Natural killer cell (primary cell): Measurements from ENCODE around the gene LDAH. TPM values are rescaled to one million over a fixed set of nuclear protein-coding genes. Genes with fewer than 3 reads are reported as not detected.

Experiments
- ATAC-seq, 3 donors: fragments of 150-1000 bp in 2 of 3; fragments of 200-7000 bp in 1 of 3; cut with Tn5 transposase; 1 replicate in 1 of 3; 2 replicates in 2 of 3; pipeline ENCODE4 v1.10.0; 2021; ENCODE audit warnings: mild to moderate bottlenecking in 2 of 3, moderate library complexity in 2 of 3
- DNase-seq, 2 donors: peaks; one replicate each; pipeline versions ENCODE4 v3.0.0 to v3.0.0-alpha.2; 2013 to 2021; ENCODE audit warnings: mixed read lengths in 1 of 2
- H3K27ac ChIP-seq: one replicate; pipeline ENCODE4 v1.5.1; 2013; ENCODE audit warnings: mild to moderate bottlenecking, low read length
- H3K27me3 ChIP-seq: one replicate; pipeline ENCODE4 v1.6.1; 2013; ENCODE audit warnings: low read length; ENCODE audit not compliant: control insufficient read depth, insufficient read depth
- H3K36me3 ChIP-seq: one replicate; pipeline ENCODE4 v1.6.1; 2013; ENCODE audit warnings: low read length; ENCODE audit not compliant: control insufficient read depth, insufficient read depth
- H3K4me1 ChIP-seq: one replicate; pipeline ENCODE4 v1.6.1; 2013; ENCODE audit warnings: low read length; ENCODE audit not compliant: control insufficient read depth, insufficient read depth
- H3K4me3 ChIP-seq: one replicate; pipeline ENCODE4 v1.5.1; 2013; ENCODE audit warnings: low read length
- H3K9me3 ChIP-seq: one replicate; pipeline ENCODE4 v1.6.1; 2013; ENCODE audit warnings: low read length; ENCODE audit not compliant: control insufficient read depth, insufficient read depth
- H3K27ac Mint-ChIP-seq, 2 donors: one replicate each; pipeline ENCODE4 v1.8.0; 2022; ENCODE audit warnings: mild to moderate bottlenecking in 2 of 2, mixed read lengths in 2 of 2, moderate library complexity in 1 of 2
- H3K27me3 Mint-ChIP-seq, 2 donors: one replicate each; pipeline ENCODE4 v1.8.0; 2022; ENCODE audit warnings: low read depth in 2 of 2, mixed read lengths in 2 of 2
- H3K36me3 Mint-ChIP-seq: one replicate; pipeline ENCODE4 v1.8.0; 2022; ENCODE audit warnings: mixed read lengths
- H3K4me1 Mint-ChIP-seq, 2 donors: one replicate each; pipeline ENCODE4 v1.8.0; 2022; ENCODE audit warnings: mixed read lengths in 2 of 2
- H3K4me3 Mint-ChIP-seq: one replicate; pipeline ENCODE4 v1.8.0; 2022; ENCODE audit warnings: mild to moderate bottlenecking, moderate library complexity, mixed read lengths
- H3K9me3 Mint-ChIP-seq, 2 donors: one replicate each; pipeline ENCODE4 v1.8.0; 2022; ENCODE audit warnings: mixed read lengths in 2 of 2
- WGBS: methylation state at CpG from one replicate; pipeline ENCODE4 v1.1.7; 2013; ENCODE audit warnings: missing lambda C conversion rate; ENCODE audit not compliant: insufficient coverage; 5-methylcytosine and 5-hydroxymethylcytosine counted together
- intact Hi-C: fragments of 100-400 bp; cut with micrococcal nuclease; formaldehyde crosslinking; loops from one replicate; pipeline ENCODE4 v1.14.2; 2022
- total RNA-seq, 4 donors: library from RNA; stranded (reverse); fragments of 120-200 nt in 1 of 4; gene quantifications; one replicate each; pipeline versions ENCODE4 v1.2.3 to v1.2.4, GENCODE V29; 2013 to 2022
- TF ChIP-seq, protein P1 (sequence below): fragments of 200-600 bp; IDR thresholded peaks from one replicate; pipeline ENCODE4 v1.8.0; 2022; ENCODE audit warnings: antibody characterized with exemption

The LDAH gene
- total RNA-seq, 3 donors from 2014 or later (not counting 1 experiment from before 2014, with no cell fraction given), result 14.5 to 25.6 (median 17.2) TPM

DNA sequence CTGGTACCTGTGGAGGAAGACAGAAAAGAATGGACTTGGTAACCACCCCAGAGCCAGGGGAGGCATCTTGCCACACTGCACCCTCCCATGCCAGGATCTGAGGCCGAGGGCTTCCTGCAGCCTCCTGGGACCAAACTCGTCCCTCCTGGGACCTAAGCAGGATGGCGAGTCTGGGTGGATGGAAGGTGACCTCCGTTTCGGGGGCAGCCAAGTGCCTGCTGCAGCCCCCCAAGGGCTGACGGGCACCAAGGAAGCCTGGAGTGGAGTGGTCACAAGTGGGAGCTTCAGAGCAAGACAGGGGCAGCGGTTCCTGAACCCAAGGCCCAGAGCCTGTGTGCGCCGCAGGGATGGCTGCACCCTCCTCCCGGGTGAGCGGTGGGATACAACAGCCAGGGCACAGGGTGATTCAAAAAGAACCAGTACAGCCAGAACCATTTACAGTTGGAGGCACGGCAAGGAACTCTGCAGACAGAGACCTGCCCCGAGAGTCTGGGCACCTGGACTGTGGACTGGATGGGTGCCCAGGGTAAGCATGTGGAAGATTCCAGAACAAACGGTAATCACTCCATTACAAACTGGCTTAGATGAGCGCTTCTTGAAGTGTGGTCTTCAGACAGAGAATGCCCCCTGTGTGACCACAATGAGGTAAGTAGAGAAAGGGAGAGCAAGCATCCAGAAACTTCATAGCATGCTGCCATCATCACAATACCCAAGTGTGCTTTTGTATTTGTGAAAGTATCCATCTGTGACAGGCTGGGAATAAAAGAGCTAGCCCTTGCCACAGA lies 184.1 kb downstream of the LDAH start:
- Mint-ChIP-seq H3K4me3 (no peak overlapping the region), H3K27ac (no peak overlapping the region)
- no peak for DNase-seq

DNA sequence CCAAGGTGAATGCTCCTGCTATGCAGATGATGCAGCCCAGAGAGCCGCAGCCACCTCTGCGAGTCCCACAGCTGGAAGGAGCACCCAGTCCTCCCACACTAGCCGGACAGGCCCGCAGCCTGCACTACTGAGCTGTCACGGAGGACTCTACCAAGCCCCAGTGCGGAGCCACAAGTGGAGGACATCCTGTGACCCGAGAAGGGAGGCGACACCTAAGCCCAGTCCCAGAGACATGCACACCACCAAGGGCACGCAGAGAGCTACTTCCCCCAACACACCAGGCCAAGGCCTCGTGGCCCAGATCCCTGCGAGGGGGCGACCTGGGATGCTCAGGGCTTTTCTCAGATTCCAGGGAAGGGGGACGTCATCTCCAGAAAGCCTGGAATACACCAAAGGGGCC lies 184.9 kb downstream of the LDAH start:
- no peak overlapping the region for H3K27ac ChIP-seq
- WGBS, result 95% methylated on average over 13 of the region's 13 CpGs
- ATAC-seq, result no peak
- no peaks in the 10 kb centered on the region for H3K27me3 ChIP-seq
- Mint-ChIP-seq H3K9me3 (no peaks in the 10 kb centered on the region), H3K27me3 (no peaks in the 10 kb centered on the region), H3K36me3 (no peaks in the 10 kb centered on the region), H3K4me3 (no peak overlapping the region), H3K4me1 (peaks cover 15 to 18% of the 10 kb centered on the region in 2 donors), H3K27ac (no peak overlapping the region)
- TF ChIP-seq, protein P1, sequence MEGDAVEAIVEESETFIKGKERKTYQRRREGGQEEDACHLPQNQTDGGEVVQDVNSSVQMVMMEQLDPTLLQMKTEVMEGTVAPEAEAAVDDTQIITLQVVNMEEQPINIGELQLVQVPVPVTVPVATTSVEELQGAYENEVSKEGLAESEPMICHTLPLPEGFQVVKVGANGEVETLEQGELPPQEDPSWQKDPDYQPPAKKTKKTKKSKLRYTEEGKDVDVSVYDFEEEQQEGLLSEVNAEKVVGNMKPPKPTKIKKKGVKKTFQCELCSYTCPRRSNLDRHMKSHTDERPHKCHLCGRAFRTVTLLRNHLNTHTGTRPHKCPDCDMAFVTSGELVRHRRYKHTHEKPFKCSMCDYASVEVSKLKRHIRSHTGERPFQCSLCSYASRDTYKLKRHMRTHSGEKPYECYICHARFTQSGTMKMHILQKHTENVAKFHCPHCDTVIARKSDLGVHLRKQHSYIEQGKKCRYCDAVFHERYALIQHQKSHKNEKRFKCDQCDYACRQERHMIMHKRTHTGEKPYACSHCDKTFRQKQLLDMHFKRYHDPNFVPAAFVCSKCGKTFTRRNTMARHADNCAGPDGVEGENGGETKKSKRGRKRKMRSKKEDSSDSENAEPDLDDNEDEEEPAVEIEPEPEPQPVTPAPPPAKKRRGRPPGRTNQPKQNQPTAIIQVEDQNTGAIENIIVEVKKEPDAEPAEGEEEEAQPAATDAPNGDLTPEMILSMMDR, result no peak
- no peak for DNase-seq
- H3K36me3 ChIP-seq, result peaks cover 39% of the 10 kb centered on the region
- peaks cover 22% of the 10 kb centered on the region for H3K4me1 ChIP-seq
- intact Hi-C loops, result no loop called here
- H3K4me3 ChIP-seq, result no peak overlapping the region
- H3K9me3 ChIP-seq, result no peaks in the 10 kb centered on the region

More for the DNA sequence above, 184.1 kb downstream of the LDAH start:
- Histone ChIP-seq H3K4me3 (no peak overlapping the region), H3K27ac (no peak overlapping the region), H3K36me3 (peaks cover 39% of the 10 kb centered on the region), H3K27me3 (no peaks in the 10 kb centered on the region), H3K4me1 (peaks cover 15% of the 10 kb centered on the region), H3K9me3 (no peaks in the 10 kb centered on the region)
- Mint-ChIP-seq H3K4me1 (peaks cover 15% of the 10 kb centered on the region in 2 donors), H3K9me3 (no peaks in the 10 kb centered on the region), H3K27me3 (no peaks in the 10 kb centered on the region), H3K36me3 (no peaks in the 10 kb centered on the region)
- WGBS, result 90% methylated on average over 15 of the region's 15 CpGs
- intact Hi-C loops, result no loop called here
- TF ChIP-seq, protein P1, result no peak
- ATAC-seq, result no peak

DNA sequence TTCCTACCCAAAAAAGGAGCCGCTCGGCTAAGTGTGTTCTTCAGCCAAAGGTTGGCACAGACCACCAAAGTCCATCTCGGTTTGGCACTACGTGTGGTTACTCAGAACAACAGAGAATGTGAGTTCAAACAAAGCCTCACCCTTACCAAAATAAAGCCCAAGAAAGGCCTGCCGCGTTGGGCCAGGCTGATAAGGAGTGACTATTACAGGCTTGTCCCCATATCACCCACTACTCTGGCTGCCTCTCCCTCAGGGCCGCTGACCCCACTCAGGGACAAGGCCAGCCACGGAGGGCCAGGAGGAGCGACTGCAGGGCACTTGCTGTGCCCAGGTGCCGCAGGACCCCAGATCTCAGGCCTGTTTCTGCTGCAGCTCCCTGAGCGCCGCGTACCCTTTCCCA lies 185.8 kb downstream of the LDAH start:
- H3K27ac ChIP-seq, result no peak overlapping the region
- H3K36me3 ChIP-seq, result peaks cover 39% of the 10 kb centered on the region
- no peak overlapping the region for H3K27ac Mint-ChIP-seq
- H3K9me3 ChIP-seq, result no peaks in the 10 kb centered on the region
- TF ChIP-seq, protein P1, result no peak
- no peaks in the 10 kb centered on the region for H3K27me3 ChIP-seq
- H3K36me3 Mint-ChIP-seq, result no peaks in the 10 kb centered on the region
- no peak for ATAC-seq
- intact Hi-C loops, result no loop called here
- no peaks in the 10 kb centered on the region for H3K9me3 Mint-ChIP-seq
- DNase-seq, result no peak
- H3K27me3 Mint-ChIP-seq, result no peaks in the 10 kb centered on the region
- H3K4me3 Mint-ChIP-seq, result no peak overlapping the region
- 89% methylated on average over 12 of the region's 13 CpGs for WGBS
- H3K4me1 ChIP-seq, result peaks cover 18% of the 10 kb centered on the region
- peaks cover 10 to 18% of the 10 kb centered on the region in 2 donors for H3K4me1 Mint-ChIP-seq
- no peak overlapping the region for H3K4me3 ChIP-seq
